Measurements from ENCODE around the gene EPB41L4B.

DNA sequence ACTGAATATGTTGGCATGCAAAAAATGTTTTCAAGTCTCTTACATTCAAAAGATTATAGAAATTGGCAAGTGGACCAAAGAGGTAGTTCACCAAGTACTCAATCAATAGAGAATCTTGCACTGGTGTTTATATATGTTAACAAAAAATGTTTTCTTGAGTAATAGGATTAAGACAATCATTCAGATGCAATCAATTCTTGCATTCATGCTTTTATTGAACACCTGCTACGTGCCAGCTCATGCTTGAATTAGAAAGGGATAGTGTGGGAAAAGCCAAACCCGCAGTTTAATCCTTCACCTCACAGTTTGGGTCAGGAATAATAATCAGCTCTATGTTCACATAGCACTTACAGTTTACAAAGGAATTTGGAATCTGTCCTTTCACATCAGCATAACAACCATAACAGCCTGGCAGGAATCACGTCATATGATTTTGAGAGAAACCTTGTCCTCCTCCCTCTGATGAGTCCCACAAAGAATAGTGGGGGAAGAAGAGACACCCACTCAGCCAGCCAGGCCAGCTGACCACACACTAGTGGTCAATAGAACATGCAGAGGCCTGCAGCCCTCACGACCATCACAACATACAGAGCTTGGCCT is 117.0 kb downstream of the EPB41L4B start:
- TF ChIP-seq, protein P1, sequence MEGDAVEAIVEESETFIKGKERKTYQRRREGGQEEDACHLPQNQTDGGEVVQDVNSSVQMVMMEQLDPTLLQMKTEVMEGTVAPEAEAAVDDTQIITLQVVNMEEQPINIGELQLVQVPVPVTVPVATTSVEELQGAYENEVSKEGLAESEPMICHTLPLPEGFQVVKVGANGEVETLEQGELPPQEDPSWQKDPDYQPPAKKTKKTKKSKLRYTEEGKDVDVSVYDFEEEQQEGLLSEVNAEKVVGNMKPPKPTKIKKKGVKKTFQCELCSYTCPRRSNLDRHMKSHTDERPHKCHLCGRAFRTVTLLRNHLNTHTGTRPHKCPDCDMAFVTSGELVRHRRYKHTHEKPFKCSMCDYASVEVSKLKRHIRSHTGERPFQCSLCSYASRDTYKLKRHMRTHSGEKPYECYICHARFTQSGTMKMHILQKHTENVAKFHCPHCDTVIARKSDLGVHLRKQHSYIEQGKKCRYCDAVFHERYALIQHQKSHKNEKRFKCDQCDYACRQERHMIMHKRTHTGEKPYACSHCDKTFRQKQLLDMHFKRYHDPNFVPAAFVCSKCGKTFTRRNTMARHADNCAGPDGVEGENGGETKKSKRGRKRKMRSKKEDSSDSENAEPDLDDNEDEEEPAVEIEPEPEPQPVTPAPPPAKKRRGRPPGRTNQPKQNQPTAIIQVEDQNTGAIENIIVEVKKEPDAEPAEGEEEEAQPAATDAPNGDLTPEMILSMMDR (IDR thresholded peaks at IDR 0.05), result no peak
- no peak for TF ChIP-seq POLR2A (IDR thresholded peaks at IDR 0.05)

Measured in body of pancreas (tissue), 4 donors.